ENCODE results near the gene PCYT2.

Gene PCYT2

DNA sequence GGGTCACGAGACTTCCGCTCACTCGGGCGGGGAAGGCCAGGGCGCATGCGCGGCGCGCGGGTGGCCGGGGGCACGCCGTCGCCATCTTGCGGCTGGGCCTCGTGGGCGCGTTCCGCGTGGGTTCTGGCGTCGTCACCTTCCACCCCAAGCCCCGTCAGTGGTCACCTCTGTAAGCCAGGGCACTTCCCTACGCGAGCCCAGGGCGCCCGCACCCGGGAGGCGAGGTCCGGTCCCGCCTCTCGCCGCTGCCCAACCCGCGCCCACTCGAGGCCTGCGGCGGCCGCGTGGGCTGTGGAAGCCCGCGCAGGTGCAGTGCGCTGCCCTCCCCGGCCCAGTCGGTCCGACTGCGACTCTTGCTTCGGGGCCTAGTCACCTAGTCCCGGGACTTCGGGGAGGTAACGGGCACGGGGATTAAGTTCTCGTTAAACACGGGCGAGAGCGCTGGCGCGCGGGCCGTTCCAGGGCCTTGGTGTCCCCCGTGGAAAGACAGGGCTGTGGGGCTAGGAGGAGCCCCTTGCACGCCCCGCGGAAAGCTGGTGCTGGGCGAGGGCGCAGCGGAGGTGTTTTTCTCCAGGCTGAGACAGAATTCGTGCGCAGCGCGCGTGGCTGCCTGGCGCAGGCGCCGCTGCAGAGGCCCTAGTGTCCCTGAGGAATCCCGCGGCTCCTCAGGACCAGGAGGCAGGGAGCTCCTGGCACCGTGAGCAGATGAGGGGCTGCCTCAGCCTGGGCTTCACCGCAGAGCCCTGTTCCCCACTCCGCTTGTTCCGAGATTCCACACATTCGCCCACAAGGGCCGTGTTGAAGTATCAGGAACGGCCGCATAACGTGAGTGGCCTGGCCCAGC lies 39.6 kb downstream of the PCYT2 start:
- peak; percentile 93 for DNase-seq (ENCODE audit: low read depth in 2 of 2)

DNA sequence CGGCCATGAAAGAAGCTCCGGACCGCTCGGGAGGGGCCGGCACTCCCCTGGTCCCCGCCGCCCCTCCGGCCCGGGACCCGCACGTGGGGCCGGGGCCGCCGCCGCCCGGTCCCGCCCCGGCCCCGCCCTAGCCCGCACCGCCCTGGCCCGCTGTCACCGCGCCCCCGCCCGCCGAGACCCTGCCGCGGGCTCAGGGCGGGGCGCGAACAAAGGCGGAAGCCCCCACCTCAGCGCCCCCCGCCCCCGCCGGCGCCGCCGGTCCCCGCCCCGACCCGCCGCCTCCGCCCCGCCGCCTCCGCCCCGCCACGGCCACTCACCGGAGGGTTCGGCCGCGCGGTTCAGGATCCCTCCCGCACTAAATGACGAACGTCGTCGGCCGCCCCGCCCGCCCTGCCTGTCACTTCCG lies 40.2 kb downstream of the PCYT2 start, which contains the start of gene ARHGDIA:
Gene ARHGDIA, minus strand, starts transcription at position 357 of the 406 bp plus-strand sequence. CDS start 1,407 bp downstream, outside the sequence.
- no peak for DNase-seq (ENCODE audit: low read depth in 2 of 2)

DNA sequence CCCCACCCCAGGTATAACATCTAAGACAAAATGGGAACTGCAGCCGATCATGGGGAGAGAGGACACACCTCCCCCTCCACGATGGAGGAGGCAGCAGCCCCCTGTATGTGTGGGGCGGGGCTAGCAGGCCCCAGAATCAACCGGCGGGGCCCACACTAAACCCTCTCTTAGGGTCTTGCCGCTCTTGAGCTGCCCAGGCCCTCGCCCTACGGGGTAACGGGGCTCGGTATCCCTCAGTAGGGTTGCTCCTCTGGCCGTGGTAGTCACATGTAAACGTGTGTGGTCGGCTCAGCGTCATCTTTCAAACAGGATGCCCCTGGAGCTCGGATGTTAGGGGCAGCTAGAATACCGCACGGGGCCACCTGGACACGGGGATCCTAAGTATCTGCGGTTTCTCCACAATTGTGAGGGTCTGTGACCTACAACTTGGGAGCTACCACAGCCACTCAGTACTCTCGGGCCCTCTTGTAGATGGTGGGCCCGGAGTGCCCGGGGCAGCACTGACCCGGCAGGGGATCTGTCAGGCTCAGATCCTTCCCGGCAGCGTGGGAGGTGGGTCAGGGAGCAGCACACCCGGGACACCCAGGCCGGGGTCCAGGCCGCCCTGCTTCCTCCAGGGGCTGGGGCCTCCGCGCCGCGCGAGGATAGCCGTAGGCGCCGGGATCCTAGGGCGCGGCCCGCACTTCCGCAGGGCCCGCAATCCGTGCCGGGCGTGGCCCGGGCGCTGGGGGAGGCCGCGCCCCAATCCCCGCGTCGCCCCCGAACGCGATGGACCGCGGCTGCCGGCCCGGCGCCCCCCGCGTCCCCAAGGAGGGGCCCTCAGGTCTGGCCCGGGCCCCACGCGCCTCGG lies 40.8 kb downstream of the PCYT2 start:
- DNase-seq (ENCODE audit: low read depth in 2 of 2): no peak

DNA sequence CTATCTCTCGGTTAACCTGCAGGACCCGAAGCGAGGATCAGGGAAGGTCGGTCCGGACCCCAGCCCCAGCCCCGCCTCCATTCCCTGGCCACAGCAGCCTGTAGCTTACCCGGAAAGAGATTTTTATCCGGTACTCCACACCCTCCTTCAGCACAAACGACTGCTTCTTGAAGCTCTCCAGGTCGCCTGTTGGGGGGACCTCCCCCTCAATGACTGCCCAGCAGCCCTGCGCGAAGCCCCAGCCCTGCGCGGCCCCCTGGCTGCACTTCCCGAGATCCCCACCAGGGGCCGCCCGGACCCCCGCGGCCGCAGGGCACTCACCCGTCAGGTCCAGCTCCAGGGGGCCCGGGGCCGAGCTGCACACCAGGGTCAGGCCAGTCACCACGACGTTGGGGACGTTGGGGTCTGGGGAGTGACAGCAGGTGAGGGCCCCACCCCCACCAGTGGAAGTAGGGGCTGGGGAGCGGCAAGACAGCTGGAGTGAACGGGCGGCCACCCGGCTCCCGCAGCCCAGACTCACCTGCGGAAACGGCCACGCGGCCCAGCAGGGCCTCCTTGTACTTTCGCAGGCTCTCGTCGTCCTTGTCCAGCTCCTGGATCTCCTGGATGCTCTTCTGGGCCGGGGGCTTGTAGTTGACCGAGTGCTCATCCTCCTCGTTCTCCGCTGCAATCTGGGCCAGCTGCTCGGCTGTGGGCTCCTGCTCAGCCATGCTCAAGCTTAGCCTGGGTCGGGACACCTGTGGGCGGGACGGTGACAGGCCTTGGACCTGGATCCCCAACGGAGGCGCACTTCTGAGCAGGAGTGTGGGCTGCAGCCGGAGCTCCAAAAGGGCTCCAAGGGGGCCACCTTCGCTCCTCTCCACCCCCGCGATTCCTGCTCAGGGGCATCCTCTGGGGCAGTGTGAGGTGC lies 41.7 kb downstream of the PCYT2 start:
- no peak for DNase-seq (ENCODE audit: low read depth in 2 of 2)

DNA sequence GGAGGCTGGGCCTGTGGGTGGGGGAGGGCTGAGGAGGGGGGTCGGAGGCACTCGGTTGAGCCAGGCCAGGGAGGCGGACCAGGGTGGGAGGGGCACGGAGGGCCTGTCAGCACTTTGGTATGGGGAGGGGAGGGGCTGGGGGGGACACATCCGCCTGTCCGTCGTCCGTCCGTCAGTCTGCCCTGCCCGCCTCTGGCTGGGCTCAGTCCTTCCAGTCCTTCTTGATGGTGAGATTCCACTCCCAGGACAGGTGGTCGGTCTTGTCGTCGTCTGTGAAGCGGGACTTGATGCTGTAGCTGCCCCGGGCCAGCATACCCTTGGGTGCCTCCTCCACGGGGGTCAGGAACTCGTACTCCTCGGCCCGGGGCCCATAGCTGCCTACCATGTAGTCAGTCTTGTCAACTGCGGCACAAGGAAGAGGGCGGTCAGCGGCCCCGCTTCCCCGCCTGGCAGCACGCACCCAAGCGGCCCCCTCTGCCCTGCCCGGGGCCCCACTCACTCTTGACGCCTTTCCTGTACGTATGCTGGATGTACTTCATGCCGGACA lies 42.5 kb downstream of the PCYT2 start:
- no peak for DNase-seq (ENCODE audit: low read depth in 2 of 2)

DNA sequence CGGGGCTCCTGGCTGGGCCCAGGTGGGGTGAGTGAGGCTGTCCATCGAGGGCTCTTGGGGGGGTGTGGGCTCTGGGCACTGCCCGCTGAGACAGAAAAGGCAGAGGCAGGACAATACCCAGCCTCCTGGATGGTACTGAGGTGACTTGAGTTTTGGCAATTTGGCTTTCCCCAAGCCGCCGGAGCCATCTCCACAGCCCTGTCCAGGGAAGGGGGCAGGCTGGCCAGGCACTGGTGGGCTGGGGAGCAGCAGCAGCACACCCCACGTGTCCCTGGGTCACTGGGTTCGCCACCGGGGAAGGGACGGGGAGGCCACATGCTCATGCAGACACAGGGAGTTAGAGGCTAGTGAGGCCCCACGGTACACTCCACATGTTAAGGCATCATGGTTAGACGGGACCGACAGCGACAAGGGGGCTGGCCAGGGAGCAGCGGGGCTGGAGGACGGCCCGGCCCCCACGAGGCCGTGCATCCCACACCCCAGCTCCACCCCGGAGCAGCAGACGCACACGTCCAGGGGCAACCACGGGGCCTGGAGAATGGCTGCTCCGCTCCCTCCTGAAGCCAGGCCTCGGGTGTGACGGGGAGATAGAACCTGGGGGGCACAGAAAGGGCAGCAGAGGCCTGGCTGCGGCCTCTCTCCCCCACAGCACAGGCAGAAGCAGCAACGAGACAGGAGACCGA lies 43.1 kb downstream of the PCYT2 start:
- DNase-seq (ENCODE audit: low read depth in 2 of 2): no peak

DNA sequence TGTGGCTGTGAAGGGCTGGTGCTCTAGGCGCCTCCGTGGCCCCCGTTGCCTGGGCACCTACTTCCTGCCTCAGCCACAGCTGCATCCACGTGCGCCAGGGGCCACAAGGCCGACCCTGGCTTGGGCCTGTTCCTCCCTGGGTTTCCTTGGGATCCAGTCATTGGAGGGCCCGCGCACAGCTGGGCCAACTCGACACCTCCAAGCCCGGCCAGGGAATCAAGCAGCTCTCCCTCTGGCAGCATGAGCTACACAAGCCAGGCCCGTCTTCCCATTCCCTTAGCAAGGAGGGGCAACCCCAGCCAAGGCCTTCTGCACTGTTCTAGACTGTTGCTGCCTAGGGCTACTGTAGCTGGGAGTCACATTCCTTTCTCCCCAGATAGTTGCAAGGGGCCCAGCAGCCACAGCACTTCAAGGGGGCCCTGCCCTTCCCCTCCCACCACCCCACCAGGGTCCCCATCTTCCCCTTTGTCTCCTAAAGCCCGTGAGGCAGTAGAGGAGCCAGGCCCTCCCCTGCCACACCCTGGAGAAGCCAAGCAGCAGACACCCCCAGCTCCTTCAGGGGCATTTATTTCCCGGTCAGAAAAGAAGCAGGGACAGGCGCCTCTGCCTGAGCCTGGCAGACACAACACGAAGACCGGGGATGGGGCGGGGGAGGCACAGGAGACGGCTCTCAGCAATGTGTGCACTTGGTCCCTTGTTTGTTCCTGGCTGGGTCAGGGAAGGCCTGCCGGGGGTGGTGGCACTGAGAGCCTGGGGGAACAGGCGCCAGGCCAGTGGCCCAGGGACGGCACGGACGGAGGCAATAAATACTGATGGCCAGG lies 43.8 kb downstream of the PCYT2 start:
- no peak for DNase-seq (ENCODE audit: low read depth in 2 of 2)

DNA sequence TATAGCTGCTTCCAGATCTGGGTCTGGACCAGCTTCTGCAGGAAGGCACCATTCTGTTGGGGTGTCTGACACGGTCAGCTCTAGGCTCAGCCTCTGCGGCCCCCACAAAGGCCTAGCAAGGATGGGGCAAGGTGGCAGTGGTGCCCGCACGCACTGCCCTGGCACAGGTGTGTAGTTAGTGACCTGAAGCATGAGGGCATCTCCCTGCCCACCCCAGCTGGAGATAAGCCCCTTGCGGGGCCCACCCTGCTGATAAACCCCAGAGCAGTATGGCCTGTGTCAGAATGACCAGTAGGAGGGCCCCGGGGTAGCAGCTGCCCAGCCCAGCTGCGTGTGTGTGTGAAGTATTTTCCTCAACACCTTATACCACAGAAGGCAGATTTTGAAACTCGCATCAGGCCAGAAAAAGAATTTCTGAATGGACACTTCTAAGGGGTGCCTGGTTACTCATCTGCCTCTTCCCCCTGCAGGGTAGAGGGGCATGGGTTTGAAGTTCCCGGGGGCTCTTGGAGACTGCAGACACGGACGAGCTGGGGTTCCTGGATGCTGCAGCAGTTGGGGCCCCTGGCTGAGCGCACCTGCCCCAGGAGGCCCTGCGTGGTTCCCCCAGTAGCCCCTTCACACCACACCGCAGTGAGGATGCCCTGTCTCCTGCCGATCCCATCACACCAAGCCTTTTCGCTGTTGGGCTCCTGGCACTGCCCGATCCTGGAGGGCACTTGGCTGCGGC lies 44.6 kb downstream of the PCYT2 start:
- DNase-seq (ENCODE audit: low read depth in 2 of 2): no peak

DNA sequence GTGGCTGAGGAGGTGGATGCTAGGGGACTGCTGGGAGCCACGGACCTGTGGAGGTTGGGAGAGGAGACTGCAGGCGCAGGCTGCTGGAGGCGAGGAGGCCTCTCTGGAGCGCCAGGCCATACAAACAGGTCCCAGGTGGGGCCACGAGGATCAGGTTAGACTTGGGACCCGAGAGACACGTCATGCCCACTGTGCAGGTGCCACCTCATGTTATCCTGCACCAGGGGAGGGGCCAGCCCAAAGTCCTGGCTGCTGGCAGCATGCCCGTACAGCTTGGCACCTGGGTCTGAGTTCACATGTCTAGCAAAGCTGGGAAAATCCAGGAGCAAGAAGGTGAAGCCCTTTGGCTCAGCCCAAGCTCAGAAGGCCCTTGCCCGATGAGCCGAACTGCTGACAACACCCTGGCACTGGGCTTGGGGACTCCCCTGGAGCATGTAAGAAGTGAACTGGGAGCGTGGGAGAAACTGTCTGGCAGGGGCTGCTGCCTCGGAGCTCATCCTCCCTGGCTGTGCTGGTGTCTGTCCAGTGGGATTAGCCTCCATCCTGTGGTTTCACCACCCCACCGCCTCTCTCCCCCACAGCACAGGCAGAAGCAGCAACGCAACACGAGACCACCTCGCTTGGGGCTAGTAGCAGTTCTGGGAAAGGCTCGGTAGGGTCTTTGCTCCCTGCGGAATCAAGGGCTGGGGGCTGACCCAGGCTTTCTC lies 45.3 kb downstream of the PCYT2 start:
- no peak for DNase-seq (ENCODE audit: low read depth in 2 of 2)

DNA sequence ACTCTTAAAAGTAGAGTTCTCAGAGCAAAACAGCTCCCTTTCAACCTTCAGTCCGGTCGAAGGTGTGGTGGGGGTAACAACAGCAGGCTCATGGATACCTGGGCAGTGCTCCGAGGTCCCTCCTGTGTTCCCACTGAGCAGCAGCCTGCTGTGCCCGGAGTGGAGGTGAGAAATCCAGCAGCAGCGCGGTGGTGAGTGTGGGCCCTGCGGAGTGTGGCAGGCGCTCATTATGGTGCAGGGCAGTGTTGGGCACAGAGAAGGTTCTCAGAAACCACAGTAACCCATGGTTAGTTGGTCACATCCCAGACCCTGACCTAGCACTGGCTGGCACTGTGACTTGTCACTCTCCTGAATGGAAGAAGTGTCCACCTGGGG lies 45.9 kb downstream of the PCYT2 start:
- no peak for DNase-seq (ENCODE audit: low read depth in 2 of 2)

DNA sequence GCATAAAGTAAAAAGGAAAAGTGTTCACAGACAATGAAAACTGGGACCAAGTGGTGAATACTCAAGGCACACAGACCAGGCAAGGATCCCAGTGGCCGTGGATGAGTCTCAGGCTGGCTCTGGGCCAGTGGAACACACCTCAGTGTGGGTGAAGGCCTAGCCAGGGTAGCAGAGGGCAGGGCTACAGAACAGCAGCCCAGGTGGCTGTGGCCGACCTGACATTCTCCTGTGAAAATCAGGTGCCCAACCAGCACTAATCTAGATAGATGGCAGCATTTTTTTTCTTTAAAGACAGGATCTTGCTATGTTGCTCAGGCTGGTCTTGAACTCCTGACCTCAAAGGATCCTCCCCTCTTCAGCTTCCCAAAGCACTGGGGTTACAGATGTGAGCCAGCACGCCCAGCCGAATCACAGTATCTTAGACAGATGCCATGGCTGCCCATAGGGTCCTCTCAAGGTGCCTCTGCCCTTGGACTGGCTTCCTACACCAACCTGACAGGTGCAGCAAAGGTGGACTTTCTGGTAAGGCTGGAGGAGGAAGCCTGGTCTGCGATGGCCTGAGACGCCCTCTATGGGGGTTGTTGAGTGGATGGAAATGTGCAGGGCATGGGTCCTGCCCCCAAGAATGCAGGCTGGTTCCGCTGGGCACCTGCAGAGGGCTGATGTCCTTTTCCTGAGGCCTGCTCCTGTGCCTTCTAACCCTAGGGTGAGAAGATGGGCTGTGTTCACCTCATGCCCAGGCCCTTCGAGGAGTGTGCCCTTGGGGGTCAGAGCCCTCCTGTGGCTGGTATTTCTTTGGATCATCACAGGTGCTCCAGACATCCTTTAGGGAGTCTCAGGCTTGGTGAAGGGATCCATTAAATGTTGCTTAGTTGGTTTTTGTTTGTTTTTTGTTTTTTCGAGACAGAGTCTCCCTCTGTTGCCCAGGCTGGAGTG lies 47.1 kb downstream of the PCYT2 start:
- DNase-seq (ENCODE audit: low read depth in 2 of 2): no peak

DNA sequence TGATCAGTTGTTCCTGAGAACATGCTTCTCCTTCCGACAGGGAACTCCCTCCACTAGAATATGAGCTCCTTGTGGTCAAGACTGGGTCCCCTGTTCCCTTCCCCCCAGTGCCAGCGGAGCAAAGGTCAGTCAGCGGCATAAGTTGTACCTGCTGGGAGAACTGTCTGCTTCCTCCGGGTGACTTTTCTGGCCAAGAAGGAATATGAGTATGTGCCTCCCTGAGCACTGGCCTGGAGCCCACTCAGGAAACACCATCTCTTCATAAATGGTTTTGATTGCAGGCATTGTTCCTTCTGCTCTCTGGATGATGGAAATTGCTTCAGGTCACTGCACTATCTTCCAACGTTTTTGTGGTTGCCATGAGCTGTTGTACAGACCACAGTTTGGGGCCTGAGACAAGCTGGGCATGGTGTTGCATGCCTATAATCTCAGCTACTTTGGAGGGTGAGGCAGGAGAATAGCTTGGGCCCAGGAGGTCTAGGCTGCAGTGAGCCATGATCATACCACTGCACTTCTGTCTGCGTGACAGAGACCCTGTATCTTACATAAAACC lies 48.0 kb downstream of the PCYT2 start:
- no peak for DNase-seq (ENCODE audit: low read depth in 2 of 2)

DNA sequence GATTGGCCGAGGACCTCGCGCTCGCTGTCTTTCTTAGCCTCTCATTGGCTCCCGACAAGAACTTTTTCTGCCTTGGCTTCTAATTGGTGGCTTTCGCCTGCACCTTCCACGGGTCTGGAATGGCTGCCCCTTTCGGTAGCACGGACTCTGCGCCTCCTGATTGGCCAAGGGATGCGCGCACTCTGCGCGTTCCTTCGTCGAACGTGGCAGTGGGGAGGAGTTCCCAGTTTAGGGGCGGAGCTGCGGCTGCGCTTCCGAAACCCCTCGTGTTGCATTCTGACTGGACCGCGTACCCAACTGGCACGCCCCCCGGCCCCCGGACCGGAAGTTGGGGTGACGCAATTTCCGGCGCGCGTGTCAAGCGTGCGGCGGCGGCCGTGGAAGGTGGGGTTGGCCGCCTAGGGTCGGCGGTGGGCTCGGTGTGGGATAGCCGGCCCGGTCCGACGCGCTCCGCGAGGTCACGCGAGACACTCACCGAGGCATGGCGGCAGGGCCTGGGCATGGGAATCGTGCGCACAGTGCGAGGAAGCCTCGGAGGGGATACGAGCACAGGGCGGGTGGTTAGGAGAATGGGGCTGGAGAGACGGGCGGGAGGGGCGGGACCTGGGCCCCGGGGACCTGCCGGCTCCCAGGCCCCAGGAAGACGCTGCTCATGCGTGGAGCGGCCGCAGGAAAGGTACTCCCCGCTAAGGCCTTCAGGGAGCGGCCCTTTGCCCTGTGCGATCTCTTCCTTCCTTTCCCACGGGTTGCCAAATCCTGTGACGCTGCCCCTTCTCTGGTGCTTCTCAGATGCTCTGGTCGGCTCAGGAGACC lies 50.2 kb downstream of the PCYT2 start:
- peak; percentile 97 to 99 for DNase-seq (ENCODE audit: low read depth in 2 of 2)

DNA sequence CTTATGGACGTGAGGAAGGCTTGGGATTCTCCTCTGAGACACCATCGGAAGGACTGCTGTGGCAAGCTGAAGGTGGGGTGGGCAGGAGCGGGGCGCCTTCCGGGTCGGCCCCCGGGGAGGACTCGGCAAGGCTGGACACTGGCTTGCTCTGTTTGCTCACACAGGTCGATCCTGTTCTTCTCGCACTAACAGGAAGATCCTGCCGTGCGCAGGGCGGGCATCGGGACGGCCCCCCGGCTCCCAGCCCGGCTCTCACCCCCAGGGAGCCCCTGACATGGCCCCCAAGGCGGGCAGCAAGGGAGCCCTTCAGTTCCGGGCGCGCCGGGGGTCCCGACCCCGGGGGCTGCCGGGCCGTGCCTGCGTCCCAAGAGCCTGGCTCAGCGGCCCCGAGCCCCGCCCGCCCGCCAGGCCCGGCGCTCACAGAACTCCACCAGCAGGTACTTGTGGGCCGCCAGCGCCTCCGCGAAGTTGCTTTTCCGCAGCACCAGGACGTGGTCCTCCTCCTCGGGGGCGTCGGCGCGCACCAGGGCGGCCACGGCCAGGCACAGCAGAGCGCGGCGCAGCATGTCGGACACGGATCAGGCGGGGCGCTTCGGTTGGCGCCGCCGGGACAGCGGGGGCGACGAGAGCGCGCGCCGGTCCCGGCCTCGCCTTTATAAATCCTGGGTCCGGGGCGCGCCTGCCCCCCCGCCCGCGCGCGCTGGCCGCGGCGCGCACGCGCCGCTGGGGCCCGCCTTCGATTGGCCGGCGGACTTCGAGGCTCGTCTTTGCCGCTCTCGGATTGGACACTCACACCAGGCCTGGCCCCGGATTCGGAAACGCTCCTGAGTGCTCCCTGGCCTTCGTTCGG lies 51.1 kb downstream of the PCYT2 start, which contains the start of gene P4HB:
Gene P4HB, minus strand, starts transcription at position 630 of the 850 bp plus-strand sequence. Its CDS starts 64 bp downstream, at position 566.
- DNase-seq (ENCODE audit: low read depth in 2 of 2): peak in 1 of 2 donors; percentile 93
